Upper lobe of left lung (tissue), 4 donors: ENCODE measurements around the gene UBASH3B.

Experiments
- CTCF ChIP-seq, 6 experiments: fragments of 450-650 bp in 4 of 6; fragments of 200-600 bp in 2 of 6; sonication (generic) in 2 of 6; IDR thresholded peaks; one replicate each; pipeline ENCODE4 v1.5.1; 2016 to 2019; ENCODE audit warnings: antibody characterized with exemption in 6 of 6
- EP300 ChIP-seq, 4 donors: sonication (generic); formaldehyde crosslinking; IDR thresholded peaks; one replicate each; pipeline ENCODE4 v1.5.1; 2017; ENCODE audit warnings: antibody characterized with exemption in 4 of 4, control low read depth in 2 of 4
- POLR2A ChIP-seq, 4 donors: fragments of 450-650 bp; IDR thresholded peaks; one replicate each; pipeline ENCODE4 v1.5.1; 2016 to 2017; ENCODE audit warnings: antibody characterized with exemption in 4 of 4, mild to moderate bottlenecking in 2 of 4

GRCh38 chr11:122691549-122692150 is 36.1 kb downstream of the UBASH3B start:
- TF ChIP-seq EP300 (IDR thresholded peaks at IDR 0.05) (no peak), CTCF (IDR thresholded peaks at IDR 0.05) (no peak), POLR2A (IDR thresholded peaks at IDR 0.05) (no peak)
